Epithelial cell of proximal tubule (primary cell): ENCODE results near the gene GPRC5A. TPM values are rescaled to one million over a fixed set of nuclear protein-coding genes. Genes with fewer than 3 reads are reported as not detected.

ENCODE experiments used
- DNase-seq: peaks from one replicate; pipeline ENCODE4 v3.0.0-alpha.2; 2011; ENCODE audit warnings: low read depth
- H3K4me3 ChIP-seq: 2 replicates; pipeline ENCODE4 v1.5.1; 2011; ENCODE audit warnings: low read depth, mild to moderate bottlenecking, low read length
- total RNA-seq: library from RNA; depleted of rRNA; stranded (reverse); fragments of >200 nt; gene quantifications from 2 replicates; pipeline ENCODE4 v1.2.3, GENCODE V29; 2015
- TF ChIP-seq, protein P1 (sequence below): conservative IDR thresholded peaks from 2 replicates; pipeline ENCODE4 v1.5.1; 2012; ENCODE audit warnings: low read depth, mild to moderate bottlenecking, low read length

GPRC5A gene
- total RNA-seq, 1 donor from 2014 or later, result 84.4 TPM

DNA sequence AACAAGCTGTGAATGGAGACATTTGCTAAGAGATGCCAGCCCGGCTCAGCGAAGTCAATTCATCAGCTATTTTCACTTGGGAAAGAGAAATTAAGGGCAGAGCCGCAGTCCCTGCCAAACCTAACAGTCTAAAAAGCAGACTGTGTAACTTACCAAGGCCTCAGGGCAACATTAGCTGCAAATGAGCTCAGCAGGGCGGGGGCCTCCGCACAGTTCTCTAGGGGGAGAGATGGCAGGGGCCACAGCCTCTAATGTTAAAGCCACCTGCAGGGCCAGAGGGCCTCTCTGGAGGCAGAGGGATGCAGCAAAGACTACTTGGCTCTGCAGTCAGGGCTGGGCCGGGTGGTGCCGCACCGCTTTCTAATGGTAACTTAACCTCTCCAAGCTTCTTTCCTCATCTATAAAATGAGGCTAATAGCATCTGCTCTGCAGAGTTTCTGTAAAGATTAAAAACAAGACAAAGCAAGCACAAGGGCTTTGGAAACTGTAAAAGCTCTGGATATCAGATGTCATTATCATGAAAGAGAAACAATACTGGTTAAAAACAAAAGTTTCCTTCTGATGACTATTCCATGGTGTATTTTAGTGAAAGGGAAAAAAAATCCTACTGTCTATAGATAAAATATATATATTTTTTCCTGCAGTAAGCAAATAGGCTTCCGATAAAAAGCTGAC is 13.4 kb upstream of the GPRC5A start:
- DNase-seq, result no peak
- TF ChIP-seq, protein P1, sequence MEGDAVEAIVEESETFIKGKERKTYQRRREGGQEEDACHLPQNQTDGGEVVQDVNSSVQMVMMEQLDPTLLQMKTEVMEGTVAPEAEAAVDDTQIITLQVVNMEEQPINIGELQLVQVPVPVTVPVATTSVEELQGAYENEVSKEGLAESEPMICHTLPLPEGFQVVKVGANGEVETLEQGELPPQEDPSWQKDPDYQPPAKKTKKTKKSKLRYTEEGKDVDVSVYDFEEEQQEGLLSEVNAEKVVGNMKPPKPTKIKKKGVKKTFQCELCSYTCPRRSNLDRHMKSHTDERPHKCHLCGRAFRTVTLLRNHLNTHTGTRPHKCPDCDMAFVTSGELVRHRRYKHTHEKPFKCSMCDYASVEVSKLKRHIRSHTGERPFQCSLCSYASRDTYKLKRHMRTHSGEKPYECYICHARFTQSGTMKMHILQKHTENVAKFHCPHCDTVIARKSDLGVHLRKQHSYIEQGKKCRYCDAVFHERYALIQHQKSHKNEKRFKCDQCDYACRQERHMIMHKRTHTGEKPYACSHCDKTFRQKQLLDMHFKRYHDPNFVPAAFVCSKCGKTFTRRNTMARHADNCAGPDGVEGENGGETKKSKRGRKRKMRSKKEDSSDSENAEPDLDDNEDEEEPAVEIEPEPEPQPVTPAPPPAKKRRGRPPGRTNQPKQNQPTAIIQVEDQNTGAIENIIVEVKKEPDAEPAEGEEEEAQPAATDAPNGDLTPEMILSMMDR, result no peak
- H3K4me3 ChIP-seq, result no peak overlapping the region

DNA sequence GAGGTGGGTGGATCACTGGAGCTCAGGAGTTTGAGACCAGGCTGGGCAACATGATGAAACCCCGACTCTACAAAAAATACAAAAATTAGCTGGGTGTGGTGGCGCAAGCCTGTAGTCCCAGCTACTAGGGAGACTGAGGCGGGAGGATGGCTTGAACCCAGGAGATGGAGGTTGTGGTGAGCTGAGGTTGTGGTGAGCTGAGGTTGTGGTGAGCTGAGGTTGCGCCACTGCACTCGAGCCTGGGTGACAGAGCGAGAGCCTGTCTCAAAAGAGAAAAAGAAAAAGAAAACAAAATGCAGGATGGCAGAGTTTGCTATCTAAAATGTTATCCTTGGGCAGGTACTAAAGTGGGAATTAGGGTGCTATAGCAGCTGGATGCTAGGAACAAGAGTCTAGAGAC is 10.8 kb upstream of the GPRC5A start:
- H3K4me3 ChIP-seq, result no peak overlapping the region
- no peak for DNase-seq
- TF ChIP-seq, protein P1, result no peak

DNA sequence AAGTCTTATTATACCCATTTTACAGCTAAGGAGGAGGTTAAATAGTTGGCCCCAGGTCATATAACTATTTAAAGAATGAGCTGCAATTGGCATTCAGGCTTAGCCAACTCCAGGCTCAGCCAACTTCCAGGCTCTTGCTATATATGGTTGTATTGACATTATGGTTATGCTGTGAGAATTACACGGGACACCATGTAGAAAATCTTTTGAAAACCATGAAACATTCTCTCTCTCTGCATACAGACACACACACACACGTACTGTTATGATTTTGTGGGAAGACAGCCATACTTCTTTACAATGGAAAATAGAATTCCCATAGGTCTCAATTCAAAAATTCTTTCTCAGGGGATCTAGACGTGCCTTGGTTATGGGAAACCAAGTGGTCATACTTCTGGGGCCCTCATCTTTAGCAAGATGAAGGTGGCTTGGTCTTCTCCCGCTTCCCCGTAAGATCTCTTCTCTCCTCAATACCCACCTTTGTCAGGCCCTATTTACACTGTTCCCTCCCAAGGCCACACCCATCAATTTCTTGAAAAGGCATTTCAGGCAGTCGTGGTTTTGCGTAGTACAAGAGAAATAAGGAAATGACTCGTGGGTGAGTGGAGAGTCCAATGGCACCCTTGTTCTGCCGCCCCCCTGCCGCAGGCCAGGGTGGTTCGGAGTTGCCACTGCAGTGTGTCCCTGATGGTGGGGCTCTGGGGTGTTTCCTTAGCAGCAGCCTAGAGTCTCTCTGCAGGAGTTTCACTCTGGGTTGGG is 10.0 kb upstream of the GPRC5A start:
- TF ChIP-seq, protein P1, result no peak
- H3K4me3 ChIP-seq, result no peak overlapping the region
- no peak for DNase-seq

DNA sequence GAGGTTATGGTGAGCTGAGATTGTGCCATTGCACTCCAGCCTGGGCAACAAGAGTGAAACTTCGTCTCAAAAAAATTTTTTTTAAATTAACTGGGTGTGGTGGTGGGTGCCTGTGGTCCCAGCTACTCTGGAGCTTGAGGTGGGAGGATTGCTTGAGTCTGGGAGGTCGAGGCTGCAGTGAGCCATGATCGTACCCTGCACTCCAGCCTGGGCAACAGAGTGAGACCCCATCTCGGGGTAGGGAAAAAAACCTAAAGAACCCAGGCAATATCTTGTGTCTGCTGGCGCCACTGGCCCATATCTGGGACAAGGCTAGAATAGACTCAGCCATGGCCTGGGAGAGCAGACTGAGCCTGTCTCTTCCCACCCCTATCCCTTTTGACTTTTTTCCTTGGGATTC is 9.1 kb upstream of the GPRC5A start:
- H3K4me3 ChIP-seq, result no peak overlapping the region
- no peak for DNase-seq
- TF ChIP-seq, protein P1, result no peak

DNA sequence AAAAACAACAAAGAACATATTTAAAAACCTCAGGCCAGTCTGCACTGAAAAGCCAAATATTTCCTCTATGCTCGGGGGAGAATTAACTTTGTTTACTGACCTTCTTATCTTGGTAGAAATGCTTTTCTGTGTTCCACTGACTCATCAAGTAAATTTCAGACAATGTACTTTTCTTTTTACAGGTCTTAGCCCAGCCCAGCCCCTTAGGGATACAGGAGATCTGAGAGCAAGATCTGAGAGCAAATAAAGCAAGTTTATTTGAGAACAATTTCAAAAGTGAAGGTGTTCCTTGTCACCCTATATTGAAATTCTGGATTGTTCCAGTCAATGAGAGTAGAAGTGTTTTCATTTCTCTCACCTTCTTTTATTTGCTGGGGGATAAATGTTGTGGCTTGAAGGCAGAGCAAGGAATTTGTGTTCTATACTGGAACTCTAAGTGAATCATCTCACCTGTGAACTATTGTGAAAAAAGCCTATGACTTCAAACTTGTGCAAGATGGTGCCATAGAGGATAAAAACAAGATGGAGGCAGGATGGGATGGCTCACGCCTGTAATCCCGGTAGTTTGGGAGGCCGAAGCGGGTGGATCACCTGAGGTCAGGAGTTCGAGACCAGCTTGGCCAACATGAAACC is 7.9 kb upstream of the GPRC5A start:
- H3K4me3 ChIP-seq, result no peak overlapping the region
- no peak for DNase-seq
- TF ChIP-seq, protein P1, result no peak

DNA sequence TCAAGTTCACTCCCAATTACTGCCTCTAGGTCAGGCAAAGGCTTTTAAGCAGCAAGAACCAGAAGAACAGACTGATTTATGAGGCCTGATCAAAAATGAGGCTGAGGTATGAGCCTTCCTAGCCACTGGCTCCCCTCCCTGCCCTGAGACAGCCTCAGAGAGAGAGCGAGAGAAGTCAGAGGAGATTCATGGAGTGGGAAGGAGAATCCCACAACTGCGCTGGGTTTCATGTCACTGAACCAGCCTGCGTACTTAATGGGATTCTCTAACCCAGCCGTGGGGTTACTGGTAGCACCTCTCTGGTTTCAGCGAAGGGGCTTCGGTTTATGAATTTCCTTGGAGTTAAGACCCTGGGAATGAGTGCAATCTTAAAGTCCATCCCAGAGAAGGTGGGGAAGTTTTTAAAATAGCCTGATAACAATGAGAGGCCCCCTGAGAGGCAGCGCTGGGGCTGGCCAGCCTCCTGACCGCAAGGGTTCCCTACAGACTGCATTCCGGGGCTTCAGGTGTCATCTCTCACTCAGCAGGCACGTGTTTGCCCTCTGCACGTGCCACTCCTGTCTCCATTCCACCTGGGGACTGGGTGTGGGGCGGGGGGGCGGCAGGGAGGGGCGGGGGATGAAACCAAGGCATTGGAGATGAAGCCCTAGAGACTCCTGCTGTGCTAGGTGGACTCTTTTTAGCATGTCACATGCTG is 6.1 kb upstream of the GPRC5A start:
- no peak overlapping the region for H3K4me3 ChIP-seq
- DNase-seq, result no peak
- TF ChIP-seq, protein P1, result no peak
